Measurements from ENCODE around the gene FAM200B.
"Not testable (repeated sequence)": the region's sequence is repeated elsewhere in the genome, so short reads cannot be mapped to it uniquely, and the experiment has no call there.

FAM200B gene

DNA sequence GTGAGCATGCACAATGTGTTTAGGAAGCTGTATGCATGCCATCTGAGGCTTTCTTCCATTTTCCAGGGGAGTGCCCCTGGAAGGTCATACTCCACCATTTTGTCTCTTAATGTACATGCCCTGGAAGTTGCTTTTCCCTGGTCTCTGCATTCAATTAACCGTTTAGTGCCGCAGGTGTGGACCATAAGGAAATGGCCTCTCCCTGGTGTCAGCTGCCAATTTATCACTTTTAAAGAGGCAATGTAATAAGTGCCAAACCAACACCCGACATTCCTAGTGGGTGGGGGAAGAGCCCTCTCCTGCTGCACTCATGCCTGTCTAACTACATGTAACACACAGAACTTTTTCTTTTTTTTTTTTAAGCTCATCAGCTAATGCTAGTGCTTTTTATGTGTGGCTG, 14.1 kb downstream of the FAM200B start:
- no peak for DNase-seq (ENCODE audit: low read depth in 2 of 2)

DNA sequence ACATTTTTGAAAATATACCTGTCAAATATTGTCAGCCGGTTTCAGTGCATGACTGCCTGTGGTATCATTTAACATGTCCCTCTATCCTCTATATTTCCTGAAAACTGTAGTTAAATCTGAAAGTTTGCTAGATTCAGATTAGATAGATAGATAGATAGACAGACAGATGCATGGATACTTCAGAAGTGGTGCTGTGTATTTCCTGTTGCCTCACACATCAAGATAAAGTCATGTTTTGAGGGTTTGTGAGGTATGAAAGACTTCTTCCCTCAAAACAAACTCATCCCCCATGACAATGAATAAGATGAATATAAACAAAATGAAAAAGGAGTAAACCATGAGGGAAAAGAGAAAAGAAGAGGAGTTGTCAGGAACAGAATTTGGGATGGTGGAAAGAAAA, 15.2 kb downstream of the FAM200B start:
- no peak for DNase-seq (ENCODE audit: low read depth in 2 of 2)

DNA sequence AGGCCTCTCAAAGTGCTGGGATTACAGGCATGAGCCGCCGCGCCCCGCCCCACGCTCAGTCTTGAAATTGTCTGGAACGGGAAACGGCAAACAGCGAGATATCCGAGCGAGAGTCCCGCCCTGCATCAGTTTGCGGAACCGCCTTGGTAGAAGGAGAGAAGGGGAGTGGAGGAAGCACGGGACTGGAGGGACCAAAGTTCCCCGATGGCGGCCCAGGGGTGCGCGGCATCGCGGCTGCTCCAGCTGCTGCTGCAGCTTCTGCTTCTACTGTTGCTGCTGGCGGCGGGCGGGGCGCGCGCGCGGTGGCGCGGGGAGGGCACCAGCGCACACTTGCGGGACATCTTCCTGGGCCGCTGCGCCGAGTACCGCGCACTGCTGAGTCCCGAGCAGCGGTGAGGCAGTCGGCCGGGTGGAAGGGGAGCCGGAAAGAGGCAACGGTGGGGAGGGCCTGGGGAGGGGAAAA, 21.3 kb downstream of the FAM200B start, which contains the start of gene BST1:
BST1 (plus strand) TSS at position 125 of the 463 bp plus-strand sequence; CDS start at position 205, 80 bp downstream.
- peak in 1 of 2 donors; percentile 24 for DNase-seq (ENCODE audit: low read depth in 2 of 2)

DNA sequence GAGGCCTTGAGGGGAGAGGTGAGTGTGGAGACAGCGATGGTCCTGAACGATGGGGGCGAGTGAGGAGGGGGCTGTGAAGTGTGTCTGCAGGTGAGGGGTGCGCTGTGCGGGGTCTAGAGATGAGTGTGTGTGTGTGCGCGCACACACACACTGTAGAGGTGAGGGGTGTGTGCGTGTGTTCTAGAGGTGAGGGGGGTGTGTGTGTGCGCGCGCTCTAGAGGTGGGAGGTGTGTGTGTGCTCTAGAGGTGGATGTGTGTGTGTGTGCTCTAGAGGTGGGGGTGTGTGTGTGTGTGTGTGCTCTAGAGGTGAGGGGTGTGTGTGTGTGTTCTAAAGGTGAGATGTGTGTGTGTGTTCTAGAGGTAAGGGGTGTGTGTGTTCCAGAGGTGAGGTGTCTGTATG, 21.8 kb downstream of the FAM200B start:
- no peak for DNase-seq (ENCODE audit: low read depth in 2 of 2)

DNA sequence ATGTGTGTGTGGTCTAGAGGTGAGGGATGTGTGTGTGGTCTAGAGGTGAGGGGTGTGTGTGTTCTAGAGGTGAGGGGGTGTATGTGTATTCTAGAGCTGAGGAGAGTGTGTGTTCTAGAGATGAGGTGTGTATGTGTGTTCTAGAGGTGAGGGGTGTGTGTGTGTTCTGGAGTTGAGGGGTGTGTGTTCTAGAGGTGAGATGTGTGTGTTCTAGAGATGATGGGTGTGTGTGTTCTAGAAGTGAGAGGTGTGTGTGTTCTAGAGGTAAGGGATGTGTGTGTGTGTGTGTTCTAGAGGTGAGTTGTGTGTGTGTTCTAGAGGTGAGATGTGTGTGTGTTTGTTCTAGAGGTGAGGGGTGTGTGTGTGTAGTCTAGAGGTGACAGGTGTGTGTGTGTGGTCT, 22.5 kb downstream of the FAM200B start:
- no peak for DNase-seq (ENCODE audit: low read depth in 2 of 2)

DNA sequence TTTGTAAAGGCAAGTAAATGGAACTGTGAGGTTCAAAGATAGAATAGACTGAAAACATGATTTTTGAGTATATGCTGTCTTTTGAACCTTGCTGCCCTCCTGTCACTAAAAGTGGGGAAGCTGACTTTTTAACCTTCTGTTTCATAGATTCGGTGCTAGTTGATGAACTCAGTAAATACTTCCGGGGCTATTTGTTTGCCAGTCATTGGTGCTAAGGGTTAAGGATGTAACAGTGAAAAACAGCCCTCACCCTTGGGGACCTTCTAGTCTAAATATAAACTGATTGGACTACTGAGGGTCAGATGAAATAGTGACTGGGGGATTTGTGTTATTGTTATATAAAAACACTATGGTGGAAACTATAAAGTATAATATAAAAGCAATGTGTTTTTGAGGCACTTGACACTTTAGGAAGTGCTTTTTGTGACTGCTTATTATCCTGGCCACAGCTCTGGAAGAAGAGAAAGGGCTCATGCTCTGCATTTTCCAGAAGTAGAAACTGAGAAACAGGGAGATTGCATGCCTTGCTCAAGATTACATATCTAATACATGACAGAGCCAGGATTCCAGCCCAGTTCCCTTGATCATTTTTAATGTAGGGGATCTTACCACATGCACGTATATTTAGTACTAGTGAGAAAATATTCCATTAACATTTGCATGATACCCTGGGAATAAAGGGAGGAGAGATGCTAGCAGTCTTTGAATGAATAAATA, 25.2 kb downstream of the FAM200B start:
- no peak for DNase-seq (ENCODE audit: low read depth in 2 of 2)

DNA sequence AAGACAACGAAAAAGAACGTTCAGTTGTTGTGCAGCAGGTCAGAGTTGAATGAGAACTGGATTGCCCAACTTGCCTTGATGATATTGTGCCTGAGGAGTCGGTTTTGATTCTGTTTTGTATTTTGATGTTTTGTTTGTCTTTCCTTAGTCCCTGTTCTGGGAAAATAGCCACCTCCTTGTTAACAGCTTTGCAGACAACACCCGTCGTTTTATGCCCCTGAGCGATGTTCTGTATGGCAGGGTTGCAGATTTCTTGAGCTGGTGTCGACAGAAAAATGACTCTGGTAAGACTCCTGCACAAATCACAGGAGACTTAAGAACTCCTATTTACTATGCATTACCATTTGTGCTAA, 25.7 kb downstream of the FAM200B start:
- no peak for DNase-seq (ENCODE audit: low read depth in 2 of 2)

DNA sequence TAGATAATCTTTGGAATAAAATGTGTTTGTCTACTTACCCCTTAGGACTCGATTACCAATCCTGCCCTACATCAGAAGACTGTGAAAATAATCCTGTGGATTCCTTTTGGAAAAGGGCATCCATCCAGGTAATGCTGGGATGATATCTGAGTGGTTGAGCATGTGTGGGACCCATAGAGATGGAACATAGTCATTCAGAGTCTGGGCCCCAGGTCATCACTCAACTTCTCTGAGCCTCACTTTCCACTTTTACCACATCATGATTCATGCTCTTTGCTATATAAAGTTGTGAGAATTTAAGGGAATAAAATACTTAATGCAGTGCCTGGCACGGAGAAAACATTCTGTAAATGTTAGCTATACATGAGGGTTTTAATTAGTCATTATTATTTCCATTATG, 30.1 kb downstream of the FAM200B start:
- DNase-seq (ENCODE audit: low read depth in 2 of 2): no peak

DNA sequence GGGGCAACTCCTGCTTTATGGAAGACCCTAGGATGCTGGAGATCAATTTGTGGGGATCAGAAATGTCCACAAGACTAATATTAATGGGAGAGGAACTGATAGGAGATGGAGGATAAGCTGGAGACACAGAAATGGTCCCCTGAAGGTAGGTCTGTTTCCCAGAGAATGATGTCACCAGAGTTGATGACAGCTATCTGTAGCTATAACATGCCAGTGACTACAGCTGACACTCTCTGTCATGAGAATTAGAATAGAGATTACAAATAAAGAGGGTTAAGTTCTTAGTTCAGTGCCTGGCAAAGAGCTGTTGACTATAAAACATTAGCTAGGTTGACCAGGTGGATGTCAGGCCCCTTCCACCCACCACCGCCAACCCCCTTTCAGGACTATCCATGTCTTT, 30.6 kb downstream of the FAM200B start:
- no peak for DNase-seq (ENCODE audit: low read depth in 2 of 2)

DNA sequence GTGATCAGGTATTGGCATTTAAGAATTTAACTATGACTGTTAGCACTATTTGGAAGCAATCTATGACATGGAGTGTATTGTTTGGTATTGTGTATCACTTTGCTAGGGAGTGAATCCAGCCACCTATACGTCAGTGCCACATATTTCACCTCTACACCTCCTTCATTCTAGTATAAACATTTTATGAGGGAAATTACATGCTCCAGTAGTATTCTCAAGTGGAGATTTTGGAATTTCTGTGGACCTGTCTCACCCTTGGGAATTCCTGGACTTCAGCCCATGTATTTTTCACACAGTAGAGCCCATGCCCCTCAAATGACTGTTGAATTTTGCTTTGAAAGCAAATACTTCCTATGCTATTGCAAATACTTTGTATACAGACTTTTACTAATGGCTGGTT, 32.5 kb downstream of the FAM200B start:
- DNase-seq (ENCODE audit: low read depth in 2 of 2): no peak

DNA sequence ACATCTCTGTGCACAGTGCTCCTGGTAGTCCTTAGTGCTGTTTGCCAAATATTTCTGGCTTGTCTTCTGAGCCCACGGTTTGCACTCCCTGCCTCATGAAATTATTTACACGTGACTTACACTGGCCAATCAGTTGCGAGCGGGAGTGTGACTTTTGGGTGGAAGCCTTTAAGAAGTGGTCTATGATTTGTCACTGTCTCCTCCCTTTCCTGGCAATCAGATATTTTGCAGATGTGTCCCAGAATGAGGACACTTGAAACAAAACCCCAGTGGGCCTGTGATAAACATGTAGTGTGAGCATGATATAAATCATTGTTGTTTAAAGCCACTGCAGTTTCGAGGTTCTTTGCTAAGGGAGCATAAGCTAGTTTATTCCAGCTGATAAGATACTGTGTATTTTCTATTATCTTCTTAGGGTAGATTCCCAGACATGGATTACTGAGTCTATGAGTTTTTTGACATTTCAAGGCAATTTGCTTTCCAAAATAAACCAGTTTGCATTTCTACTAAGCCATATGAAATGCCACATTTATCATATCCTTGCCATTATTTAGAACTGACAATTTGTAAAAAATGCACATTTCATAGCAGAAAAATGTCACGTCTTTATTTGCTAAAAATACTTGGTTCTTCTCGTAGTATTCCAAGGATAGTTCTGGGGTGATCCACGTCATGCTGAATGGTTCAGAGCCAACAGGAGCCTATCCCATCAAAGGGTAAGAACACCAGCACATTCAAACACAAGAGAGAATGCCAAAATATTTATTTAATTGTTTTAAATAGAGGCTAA, 33.2 kb downstream of the FAM200B start:
- no peak for DNase-seq (ENCODE audit: low read depth in 2 of 2)

DNA sequence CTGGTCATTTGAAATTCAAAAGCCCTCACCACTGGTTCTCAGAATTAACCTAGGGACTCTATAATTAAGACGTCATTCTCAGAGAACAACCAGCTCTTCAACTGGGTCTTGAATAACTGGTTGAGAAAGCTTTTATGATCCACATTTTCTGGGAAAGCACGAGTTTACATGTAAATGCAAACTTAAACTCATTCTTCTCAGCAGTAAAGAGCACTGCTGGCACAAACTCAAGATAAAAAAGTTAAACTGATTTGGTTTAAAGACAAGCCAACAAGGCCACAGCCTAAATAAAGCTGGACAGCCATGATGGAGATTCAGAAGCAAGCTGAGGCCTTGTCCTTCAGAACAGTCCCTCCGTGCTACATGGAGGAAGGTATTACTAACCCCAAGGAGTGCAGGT, 34.5 kb downstream of the FAM200B start:
- DNase-seq (ENCODE audit: low read depth in 2 of 2): no peak

DNA sequence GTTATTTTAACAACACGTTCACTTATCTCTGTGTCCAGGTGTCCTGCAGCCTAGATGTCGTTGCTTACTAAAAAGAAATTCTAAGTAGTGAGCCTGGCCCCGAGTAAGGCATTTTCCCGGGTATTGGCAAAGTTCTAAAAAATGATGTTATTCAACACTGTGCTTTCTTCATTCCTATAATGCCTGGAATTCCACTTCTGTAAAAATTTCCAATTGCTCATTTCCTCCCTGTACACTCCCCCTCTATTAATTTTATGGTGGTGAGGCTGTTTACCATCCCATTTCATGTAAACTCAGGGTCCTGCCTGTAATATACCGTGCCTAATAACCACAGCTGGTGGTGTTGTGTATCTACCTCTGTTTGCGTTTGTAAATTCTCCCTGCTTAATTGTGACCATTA, 35.5 kb downstream of the FAM200B start:
- no peak for DNase-seq (ENCODE audit: low read depth in 2 of 2)

DNA sequence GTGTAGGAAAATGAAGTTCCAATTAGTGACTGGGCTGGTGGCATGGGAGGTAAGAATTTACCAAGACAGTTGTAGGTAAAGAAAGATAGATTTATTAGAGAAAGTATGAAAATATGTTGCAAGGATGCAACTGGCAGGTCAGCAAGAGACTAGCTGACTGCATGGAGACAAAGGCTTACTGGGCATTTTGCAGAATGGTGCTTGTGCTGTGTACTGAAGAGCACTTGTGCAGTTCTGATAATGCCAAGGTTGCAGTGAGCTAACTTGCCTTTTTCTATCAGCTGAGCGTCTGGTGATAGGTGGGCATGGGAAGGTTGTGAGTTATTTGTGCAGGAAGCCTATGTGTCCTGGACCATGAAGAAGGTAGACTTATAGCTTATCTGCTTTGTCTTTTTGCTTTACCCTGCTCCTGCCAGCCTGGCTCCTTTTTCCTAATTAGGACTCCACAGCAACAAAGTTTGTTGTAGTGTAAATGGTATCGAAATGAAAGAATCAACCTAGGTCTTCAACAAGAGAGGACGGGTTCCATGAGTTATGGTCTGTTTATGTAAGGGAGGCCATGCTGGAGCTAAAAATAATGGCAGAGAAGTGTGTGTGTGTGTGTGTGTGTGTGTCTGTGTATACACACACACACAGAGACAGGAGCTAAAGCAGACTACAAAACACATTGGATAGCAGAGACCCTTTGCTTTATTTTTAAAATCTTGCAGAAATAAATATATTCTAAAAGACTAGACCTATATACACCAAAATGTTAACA, 36.2 kb downstream of the FAM200B start:
- no peak for DNase-seq (ENCODE audit: low read depth in 2 of 2)

DNA sequence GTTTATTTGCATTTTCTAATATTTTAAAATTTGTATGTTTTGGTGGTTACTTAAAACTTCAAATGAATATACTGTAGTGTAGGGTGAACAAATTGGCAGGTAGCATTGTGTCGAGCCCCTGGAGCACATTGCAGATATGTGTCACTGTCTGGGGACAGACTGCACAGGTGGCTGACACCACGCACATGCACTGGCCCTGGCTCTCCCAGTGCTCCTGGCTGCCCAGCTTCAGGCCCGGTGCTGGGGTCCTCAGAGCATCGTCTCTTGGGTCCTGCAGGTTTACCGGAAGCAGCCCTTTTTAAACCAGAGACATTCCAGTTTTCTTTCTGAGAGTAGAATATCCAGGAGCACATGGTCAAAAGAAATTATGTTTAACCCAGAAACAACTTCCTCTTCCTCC, 36.8 kb downstream of the FAM200B start:
- DNase-seq (ENCODE audit: low read depth in 2 of 2): no peak

DNA sequence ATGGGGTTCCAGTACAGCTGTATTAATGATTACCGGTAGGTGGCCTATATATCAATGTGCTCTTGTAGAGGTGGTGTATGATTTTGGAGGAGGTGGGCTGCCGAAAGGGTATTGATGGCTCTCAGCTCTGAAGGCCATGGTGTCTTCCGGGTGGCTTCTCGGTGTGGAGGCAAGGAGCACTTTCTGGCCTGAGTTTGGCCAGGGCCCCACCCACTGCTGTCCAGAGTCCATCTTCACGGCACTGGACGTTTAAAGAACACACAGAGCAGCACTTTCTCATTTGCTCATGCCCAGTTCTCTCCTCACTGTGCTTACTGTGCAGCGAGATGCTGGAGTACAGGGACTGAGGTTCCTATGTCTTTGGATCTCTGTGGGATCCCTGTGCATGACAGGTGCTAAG, 37.3 kb downstream of the FAM200B start:
- DNase-seq (ENCODE audit: low read depth in 2 of 2): no peak

DNA sequence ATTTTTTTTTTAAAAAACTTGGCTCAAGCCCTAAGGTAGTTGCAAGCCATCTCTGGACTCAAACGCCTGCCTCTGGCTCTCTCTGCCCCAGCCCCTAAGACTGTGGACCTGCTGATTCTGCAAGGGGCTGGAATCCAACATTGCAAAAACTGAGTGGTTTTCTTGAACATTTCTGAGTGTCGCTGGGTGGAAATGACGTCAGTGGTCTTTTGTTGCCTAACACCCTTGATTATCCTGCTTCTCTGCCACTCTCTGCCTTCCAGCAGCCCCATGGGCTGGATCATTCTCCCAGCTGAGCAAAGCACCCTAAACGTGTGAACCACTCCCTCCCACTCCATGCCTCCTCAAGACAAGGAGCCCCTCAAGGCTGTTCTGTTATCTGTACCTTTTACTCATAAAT, 37.9 kb downstream of the FAM200B start:
- no peak for DNase-seq (ENCODE audit: low read depth in 2 of 2)

DNA sequence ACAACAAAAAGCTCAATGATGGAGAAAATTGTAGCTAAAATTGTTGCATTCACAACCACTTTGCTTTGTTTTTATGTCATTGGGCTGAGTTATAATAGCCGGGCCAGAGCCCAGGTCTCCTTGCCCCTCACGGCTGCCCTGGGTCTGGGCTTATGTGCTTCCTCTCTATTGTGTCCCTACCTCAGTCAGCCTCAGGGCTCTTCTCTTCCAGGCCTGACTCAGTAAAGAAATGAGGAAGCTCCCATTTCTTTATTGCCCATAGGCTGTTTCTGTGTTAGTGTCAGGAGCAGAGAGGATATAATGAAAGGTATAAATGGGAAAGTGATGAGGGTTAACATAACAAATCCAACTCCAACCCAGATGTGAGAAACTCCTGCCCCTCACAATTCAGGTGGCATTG, 39.2 kb downstream of the FAM200B start:
- no peak for DNase-seq (ENCODE audit: low read depth in 2 of 2)

DNA sequence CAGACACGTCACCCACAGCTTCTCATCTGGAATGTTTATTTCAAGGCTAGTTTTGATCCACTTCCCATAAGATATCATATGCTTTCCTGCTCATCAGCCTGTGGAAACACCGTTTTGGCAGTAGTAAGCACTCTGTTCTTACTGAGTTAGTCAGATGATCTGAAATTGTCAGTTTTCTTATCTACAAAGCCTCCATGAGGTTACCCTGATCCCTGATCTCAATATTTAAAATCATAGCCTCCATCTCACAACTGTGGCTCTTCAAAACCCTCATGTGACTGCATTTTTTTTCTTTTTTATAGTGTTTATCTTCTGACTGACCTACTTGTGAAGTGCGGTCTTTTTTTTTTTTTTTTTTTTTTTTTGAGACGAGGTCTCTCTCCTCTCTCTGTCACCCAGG, 44.0 kb downstream of the FAM200B start:
- DNase-seq (ENCODE audit: low read depth in 2 of 2): no peak

DNA sequence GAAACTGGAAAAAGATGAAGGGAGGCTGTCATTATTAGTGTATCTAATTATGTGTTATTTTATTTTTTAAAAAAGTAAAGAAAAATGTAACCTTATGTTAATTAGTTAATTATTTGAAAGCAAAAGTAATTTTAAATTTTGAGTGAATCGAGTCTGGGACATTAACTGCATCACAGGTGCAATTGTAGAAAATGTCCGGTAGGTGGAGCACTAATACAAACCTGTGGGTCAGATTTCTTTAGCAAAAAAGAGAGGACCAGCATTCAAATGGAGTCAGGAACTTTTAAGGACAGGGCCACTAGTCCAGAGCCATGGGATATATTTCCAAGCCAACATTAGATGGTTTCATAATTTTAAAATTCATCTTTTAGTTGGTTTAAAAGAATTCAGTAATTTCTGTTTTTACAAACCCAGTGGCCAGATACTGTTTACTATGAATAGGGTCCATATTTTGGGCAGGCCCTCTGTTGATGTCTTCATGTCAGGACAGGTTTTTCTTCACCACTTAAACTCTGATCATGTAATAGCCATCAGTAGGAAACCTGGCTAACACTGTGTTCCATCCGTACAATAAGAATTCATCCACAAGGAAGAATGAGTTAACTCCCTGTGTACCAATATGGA, 48.4 kb downstream of the FAM200B start:
- DNase-seq (ENCODE audit: low read depth in 2 of 2): peak in 1 of 2 donors; percentile 14

DNA sequence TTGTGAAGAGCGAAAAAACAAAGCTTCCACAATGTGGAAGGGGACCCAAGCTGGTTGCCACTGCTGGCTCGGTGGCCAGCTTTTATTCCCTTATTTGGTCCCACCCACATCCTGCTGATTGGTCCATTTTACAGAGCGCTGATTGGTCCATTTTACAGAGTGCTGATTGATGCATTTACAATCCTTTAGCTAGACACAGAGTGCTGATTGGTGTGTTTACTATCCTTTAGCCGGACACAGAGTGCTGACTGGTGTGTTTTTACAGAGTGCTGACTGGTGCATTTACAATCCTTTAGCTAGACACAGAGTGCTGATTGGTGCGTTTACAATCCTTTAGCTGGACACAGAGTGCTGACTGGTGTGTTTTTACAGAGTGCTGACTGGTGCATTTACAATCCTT, 51.4 kb downstream of the FAM200B start:
- not testable (repeated sequence) for DNase-seq (ENCODE audit: low read depth in 2 of 2)

DNA sequence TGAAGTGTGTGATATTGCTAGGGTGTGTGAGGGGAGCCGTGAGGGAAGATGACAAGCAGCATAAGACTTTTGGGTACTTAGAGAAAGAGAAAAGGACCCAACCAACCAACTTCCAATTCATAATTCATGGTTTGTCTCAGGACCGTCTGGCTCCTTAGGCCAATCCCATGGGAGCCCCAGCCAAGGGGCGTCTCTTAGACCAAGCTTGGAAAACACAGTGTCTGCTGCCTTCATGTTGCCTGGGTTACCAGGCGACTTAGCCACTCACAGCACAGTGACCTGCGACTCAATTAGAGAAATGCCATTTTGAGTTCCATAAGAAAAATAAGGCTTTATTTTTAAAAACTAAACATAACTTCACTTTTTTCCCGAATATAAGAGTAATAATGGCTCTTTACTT, 53.9 kb downstream of the FAM200B start:
- no peak for DNase-seq (ENCODE audit: low read depth in 2 of 2)
